HT1080 (cell line): ENCODE data around the gene RICTOR. TPM values are rescaled to one million over a fixed set of nuclear protein-coding genes. Genes with fewer than 3 reads are reported as not detected.
"Not testable (repeated sequence)": the region's sequence is repeated elsewhere in the genome, so short reads cannot be mapped to it uniquely, and the experiment has no call there.

Source experiments
- DNase-seq: peaks from one replicate; pipeline ENCODE4 v3.0.0-alpha.2; 2015; ENCODE audit warnings: low read depth
- total RNA-seq: library from RNA; depleted of rRNA; stranded (reverse); fragments of >200 nt; shearing (Covaris generic); gene quantifications from 2 replicates; pipeline ENCODE4 v1.2.3, GENCODE V29; 2014

Gene RICTOR
- total RNA-seq, 1 experiment from 2014 or later, result 8.2 TPM

- DNase-seq, result no peak
These were observed 15.8 kb downstream of the RICTOR start for GRCh38 chr5:39058178-39058921.

GRCh38 chr5:39057734-39058133 lies 16.5 kb downstream of the RICTOR start:
- DNase-seq, result no peak

- no peak for DNase-seq
These were observed 18.3 kb downstream of the RICTOR start for GRCh38 chr5:39055768-39056398.

GRCh38 chr5:39055027-39055767 lies 19.0 kb downstream of the RICTOR start:
- no peak for DNase-seq

GRCh38 chr5:39053189-39053588 lies 21.0 kb downstream of the RICTOR start:
- no peak for DNase-seq

- DNase-seq, result no peak
These were observed 22.1 kb downstream of the RICTOR start for GRCh38 chr5:39052141-39052540.

- no peak for DNase-seq
These were observed 24.9 kb downstream of the RICTOR start for GRCh38 chr5:39049315-39049714.

GRCh38 chr5:39040875-39041274 lies 33.3 kb downstream of the RICTOR start:
- DNase-seq, result no peak

GRCh38 chr5:39034493-39034892 lies 39.7 kb downstream of the RICTOR start:
- DNase-seq, result not testable (repeated sequence)

GRCh38 chr5:39031041-39031440 lies 43.2 kb downstream of the RICTOR start:
- DNase-seq, result no peak

GRCh38 chr5:39025456-39025855 lies 48.7 kb downstream of the RICTOR start:
- DNase-seq, result no peak

GRCh38 chr5:39024884-39025283 lies 49.3 kb downstream of the RICTOR start:
- DNase-seq, result no peak

GRCh38 chr5:39024005-39024404 lies 50.2 kb downstream of the RICTOR start:
- DNase-seq, result no peak

- DNase-seq, result no peak
These were observed 51.1 kb downstream of the RICTOR start for GRCh38 chr5:39023121-39023520.

- DNase-seq, result no peak
These were observed 52.0 kb downstream of the RICTOR start for GRCh38 chr5:39022151-39022550.

GRCh38 chr5:39021413-39021812 lies 52.8 kb downstream of the RICTOR start:
- no peak for DNase-seq

GRCh38 chr5:39020458-39020857 lies 53.7 kb downstream of the RICTOR start:
- no peak for DNase-seq

GRCh38 chr5:39019254-39019653 lies 54.9 kb downstream of the RICTOR start:
- no peak for DNase-seq

GRCh38 chr5:39017504-39017903 lies 56.7 kb downstream of the RICTOR start:
- DNase-seq, result no peak

- no peak for DNase-seq
These were observed 57.5 kb downstream of the RICTOR start for GRCh38 chr5:39016587-39017275.

GRCh38 chr5:39015743-39016586 lies 58.2 kb downstream of the RICTOR start:
- DNase-seq, result peak; percentile 10
